Hepatocyte (in vitro differentiated cells): ENCODE data around the gene EXOC6.

Source experiments
- EZH2phosphoT487 ChIP-seq: fragments of 200-600 bp; sonication (generic); IDR thresholded peaks from one replicate; pipeline ENCODE4 v1.6.1; 2018; ENCODE audit warnings: antibody characterized with exemption, mild to moderate bottlenecking, low read depth, moderate library complexity; ENCODE audit not compliant: unreplicated experiment, severe bottlenecking
- TF ChIP-seq, protein P1 (sequence below): fragments of 200-600 bp; sonication (generic); IDR thresholded peaks from 2 replicates; pipeline ENCODE4 v1.5.1; 2016; ENCODE audit warnings: antibody characterized with exemption, mild to moderate bottlenecking; ENCODE audit not compliant: poor library complexity

DNA sequence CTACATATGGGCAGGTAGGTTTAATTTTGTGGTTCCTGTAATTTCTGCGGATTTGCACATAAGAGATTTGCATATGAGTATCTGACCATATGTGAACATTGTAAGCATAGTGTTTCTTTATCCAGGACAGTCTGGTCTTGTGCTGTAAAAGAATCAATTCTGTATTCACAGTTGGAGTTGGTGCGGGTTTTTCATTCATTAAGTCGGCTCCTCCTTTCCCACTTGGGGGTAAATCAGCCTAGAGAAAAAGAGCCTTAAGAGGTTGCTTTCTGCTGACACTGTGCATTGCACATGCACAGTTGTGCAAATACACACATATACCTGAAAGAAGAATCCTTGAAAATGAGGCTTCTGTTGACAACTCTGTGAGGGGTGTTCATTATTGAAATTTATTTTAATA is 206.2 kb downstream of the EXOC6 start:
- TF ChIP-seq, protein P1, sequence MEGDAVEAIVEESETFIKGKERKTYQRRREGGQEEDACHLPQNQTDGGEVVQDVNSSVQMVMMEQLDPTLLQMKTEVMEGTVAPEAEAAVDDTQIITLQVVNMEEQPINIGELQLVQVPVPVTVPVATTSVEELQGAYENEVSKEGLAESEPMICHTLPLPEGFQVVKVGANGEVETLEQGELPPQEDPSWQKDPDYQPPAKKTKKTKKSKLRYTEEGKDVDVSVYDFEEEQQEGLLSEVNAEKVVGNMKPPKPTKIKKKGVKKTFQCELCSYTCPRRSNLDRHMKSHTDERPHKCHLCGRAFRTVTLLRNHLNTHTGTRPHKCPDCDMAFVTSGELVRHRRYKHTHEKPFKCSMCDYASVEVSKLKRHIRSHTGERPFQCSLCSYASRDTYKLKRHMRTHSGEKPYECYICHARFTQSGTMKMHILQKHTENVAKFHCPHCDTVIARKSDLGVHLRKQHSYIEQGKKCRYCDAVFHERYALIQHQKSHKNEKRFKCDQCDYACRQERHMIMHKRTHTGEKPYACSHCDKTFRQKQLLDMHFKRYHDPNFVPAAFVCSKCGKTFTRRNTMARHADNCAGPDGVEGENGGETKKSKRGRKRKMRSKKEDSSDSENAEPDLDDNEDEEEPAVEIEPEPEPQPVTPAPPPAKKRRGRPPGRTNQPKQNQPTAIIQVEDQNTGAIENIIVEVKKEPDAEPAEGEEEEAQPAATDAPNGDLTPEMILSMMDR: no peak
- TF ChIP-seq EZH2phosphoT487: no peak
